Amniotic epithelial cell (primary cell): Measurements from ENCODE around the gene ANO4.
"Not testable (repeated sequence)": the region's sequence is repeated elsewhere in the genome, so short reads cannot be mapped to it uniquely, and the experiment has no call there.

Experiments
- DNase-seq: peaks from one replicate; pipeline ENCODE4 v3.0.0-alpha.2; 2010; ENCODE audit warnings: low read depth

ANO4 gene

GRCh38 chr12:100875156-100875555, 80.6 kb downstream of the ANO4 start:
- no peak for DNase-seq

GRCh38 chr12:100875771-100876170, 81.2 kb downstream of the ANO4 start:
- DNase-seq = no peak

DNA sequence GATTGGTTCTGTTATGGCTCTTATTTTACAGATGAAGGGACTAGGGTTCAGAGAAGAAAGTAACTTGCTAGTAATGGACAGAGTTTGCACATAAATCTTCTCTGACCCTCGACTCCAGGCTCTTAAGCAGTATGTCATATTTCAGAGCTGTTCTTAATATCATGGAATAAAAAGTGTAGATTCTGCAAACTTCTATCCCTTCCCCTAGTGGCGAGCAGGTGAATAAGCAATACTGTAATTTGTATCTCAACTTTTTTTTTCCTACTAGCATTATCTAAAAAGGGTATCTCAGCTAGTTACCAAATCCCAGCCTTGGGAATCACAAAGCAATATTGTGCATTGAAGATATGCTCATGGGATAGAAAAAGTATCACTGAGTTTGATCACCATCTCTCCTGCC, 83.2 kb downstream of the ANO4 start:
- DNase-seq = no peak

DNA sequence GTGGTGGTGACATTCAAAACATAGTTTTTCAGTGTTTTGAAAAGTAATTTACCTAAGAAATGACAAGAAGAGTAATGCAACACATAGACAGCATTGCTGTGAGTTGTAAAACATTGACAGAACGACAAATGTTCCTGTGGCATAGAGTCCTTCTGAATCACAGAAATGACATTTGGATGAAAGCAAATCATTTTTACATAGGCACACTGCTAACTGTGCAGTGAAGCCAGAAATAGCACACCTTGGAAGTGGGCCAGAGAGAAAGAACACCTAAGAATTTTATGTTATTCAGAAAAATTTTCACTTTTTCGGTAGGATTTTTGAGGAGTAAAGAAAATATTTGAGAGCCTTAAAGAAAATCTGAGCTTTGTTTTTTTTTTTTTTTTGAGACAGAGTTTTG, 100.6 kb downstream of the ANO4 start:
- no peak for DNase-seq

DNA sequence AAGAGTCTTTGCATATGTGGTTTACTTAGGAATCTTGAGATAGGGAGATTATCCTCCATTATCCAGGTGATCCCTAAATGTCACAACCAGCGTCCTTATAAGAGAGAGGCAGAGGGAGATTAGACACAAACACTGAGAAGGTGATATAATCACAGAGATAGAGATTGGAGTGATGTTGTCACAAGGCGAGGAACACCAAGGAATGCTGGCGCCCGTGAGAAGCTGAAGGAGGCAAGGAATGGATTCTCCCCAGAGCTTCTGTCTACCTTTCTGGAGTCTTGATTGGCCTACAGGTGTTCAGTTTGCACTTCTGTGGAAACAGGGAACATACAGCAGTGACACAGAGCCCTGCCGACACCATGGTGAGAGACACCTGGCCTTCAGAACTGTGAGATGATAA, 101.6 kb downstream of the ANO4 start:
- DNase-seq = no peak

GRCh38 chr12:100897240-100897639, 102.7 kb downstream of the ANO4 start:
- no peak for DNase-seq

GRCh38 chr12:100899301-100899700, 104.7 kb downstream of the ANO4 start:
- no peak for DNase-seq

DNA sequence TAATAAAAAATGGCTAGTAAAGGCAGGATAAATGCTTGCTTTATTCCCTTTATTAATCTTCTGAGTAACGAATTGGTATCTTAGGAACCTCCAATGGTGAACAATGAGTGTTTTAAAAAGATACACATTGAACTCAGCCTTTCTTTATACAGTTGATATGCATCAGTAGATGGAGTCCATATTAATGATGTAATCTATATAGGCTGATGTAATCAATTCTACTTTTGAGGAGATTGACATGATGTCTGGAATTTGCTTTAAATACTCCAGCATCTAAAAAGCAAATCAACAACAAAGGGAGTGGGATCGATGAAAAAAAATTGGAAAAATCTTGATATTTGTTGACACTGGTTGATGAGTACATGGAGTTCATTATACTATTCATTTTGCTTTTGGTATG, 106.2 kb downstream of the ANO4 start:
- no peak for DNase-seq

- no peak for DNase-seq
Observed at GRCh38 chr12:100901266-100901665, 106.7 kb downstream of the ANO4 start.

DNA sequence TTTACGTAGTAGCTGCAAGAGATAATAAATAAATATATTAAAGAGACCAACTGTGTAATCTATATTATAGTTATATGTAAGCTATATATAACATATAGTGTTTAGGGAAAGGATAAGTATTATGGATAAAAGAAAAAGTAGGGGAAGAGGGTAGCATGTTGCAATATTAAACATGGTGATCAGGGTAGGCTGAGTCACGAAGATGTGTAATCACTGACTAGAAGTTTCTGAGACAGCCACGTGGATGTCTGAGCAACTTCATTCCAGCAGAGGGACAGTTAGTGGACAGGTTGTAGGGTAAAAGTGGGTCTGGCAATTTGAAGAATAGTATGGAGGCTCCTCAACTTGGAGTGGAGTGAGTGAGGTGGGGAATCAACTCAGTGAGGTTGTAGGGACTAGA, 109.7 kb downstream of the ANO4 start:
- no peak for DNase-seq

DNA sequence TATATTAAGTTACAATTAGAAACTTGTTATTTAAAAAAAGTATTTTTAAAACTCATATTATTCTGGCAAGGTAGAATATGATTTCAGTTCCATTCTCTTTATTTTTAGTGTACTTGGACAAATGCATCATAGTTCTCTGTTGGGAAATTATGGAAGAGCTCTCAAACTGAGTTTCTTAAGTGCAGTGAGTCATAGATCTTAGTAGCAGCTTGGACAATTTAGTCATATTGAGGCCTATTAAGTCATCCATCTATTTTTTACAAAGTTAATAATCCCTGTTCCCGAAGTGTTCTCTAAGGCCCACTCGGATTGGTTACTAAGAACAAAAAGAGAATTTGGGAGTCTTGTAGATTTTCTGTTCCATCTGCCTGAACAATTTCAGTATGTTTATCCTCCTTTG, 113.9 kb downstream of the ANO4 start:
- DNase-seq = peak; percentile 3

DNA sequence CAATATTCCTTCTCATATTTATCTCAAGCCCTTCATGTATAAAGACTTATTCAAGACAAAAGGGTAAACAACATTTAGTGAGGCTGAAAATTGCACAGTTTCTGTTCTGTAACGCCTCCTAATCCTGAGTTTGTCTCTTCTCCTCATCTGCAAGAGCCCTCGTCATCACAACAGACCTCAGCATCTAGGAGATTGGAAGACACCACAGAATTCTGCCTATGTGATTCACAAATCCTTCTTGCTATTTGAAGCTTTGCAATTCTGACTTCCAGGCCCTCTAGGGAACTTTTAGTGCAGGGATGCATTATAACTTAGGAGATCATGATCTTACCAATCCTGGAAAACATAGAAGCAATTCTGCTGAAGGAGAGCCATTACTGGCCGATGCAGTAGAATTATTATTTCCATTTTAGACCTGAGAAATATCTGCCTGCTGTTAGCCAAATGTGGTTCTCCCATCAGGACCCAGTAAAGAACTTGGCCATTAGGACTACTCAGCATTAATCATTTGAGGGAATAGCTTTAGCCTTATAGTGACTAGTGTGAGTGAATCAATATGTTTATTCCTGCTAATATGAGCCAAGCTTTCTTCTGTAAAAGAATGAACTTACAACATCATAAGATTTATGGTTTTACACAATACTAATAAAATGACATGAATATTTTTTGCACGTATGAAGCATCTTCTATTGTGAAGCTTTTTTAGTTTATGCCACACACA, 119.5 kb downstream of the ANO4 start:
- no peak for DNase-seq

GRCh38 chr12:100919116-100919515, 124.5 kb downstream of the ANO4 start:
- DNase-seq = no peak

DNA sequence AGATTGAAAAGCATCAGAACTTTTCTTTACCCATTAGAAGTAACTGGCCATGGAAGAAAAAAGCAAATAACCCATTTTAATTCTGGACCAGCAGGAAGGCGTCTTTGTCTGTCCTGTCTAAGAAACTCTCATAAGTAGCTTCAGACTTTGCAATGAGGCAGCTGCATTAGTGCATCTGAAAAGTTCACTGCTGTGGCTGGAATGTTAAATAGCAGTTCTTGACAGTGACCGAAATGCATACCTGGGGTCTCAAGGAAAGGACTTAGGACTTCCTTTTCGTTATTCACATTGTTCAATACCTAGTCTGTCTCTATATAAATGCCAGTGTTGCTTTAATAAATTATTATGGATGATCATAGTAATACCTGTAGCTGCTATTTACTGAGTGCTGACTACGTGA, 125.9 kb downstream of the ANO4 start:
- no peak for DNase-seq

DNA sequence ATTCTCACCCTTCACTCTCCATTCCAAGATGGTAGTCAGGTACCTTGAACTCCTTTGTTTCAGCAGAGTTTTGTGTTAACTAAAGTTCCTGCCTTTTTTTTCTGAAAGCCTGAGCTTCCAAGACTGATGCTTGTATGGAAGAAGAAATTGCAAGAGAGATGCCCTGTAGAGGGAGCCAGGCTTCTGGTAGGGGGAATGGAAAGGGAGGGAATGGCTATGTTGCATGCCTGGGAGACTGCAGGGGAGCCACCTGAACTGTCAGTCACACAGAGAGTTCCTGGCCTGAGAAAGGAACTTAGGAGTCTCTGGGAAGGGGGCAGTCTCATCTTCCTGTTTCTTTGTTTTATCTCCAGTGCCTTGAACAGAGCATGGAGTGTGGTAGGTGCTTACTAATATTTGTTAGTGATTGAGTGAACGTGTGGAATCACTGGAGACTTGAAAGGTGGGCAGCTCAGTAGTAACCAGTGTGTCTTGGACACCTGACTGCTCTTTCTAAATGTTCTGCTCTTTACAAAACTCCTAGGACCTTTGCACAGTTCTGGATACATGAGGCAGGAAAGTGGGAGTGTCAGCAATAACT, 132.2 kb downstream of the ANO4 start:
- DNase-seq = no peak

GRCh38 chr12:100927826-100928225, 133.2 kb downstream of the ANO4 start:
- no peak for DNase-seq

GRCh38 chr12:100932571-100932970, 138.0 kb downstream of the ANO4 start:
- DNase-seq = no peak

GRCh38 chr12:100933531-100933930, 139.0 kb downstream of the ANO4 start:
- DNase-seq = not testable (repeated sequence)

DNA sequence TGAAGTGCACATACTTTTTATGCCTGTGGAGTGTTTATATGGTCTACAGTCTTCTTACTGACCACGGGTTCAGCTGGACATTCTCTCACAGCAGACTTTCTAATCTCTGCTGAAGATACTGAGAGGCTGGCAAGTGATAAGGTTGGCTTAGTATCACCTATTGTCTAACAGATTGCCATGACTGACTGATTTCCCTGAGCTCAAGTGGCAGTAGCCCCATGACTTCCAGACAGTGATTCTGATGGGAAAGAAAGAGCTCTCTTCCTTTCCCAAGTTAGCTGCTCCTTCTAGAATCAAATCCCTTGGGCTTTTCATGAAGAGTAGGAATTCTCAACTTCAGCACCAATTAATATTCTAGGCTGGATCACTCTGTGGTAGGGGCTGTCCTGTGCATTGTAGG, 141.4 kb downstream of the ANO4 start:
- no peak for DNase-seq

DNA sequence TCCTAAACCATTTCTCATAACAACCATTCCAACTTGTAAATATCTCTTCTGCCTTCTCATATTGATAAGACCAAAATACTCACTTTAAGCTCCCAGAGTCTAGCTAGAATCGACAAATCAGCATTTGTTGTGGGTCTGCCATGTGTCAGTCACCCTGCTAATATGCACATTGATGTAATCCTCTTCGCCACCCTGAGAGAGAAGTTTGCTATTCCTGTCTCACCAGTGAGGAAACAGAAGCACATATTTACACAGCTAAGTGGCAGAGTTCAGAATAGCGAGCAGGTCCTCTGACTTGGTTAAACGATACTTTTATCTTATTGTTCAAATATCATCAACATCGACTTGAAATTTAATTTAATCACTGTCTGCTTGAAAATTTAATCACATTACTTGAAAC, 142.1 kb downstream of the ANO4 start:
- DNase-seq = no peak

- DNase-seq = no peak
Observed at GRCh38 chr12:100940503-100940902, 145.9 kb downstream of the ANO4 start.

DNA sequence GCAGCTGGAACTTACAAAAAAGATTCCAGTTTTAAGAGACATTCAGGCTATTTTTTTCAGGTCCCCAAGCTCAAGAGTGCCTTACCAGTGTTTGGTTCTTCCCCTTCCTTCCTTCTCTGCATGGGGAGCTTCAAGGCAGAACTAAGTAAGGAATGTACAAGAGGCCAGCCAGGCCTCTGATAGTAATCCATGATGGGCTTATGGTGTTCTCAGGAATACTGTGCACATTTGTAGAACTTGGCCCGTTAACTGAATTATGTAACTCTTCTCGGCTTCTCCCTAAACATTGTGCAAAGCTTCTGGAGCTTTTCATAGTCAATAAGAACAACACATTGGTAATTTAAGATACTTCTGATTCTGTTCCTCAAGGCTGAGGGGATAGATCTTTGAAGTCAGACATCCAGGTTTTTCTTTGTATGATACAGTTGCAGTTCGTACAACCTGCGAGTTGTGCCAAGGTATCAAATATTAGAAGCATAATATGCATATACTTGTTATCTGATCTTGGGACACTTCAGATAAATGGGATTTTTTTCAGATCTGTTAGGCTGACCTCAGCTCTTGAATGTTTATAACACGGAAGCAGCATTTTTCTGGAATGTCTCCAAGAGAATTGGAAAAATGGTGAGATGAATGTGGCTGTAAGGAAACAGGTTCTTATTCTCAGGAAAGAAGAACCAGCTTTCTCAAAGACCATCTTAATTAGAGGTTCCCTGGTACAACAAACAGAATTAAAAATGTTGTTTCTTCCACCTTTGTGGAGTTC, 148.6 kb downstream of the ANO4 start:
- DNase-seq = no peak

DNA sequence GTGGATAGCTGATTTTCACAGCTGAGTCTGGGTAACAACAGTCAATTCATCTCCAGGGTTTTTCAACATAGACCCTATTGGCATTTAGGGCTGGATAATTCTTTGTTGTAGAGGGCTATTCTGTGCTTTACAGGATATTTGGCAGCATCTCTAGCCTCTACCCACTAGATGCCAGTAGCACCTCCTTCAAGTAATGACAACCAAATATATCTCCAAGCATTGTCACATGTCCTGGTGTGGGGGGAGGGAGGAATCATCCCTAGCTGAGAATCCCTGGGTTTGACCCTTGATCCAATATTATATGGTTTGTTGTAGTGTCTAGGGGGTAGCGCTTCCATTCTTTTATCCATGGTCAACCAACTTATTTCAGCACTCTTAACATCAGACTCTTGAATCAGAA, 157.2 kb downstream of the ANO4 start:
- DNase-seq = no peak
